ENCODE results near the gene SLC37A3.
"Not testable (repeated sequence)": the region's sequence is repeated elsewhere in the genome, so short reads cannot be mapped to it uniquely, and the experiment has no call there.

DNA sequence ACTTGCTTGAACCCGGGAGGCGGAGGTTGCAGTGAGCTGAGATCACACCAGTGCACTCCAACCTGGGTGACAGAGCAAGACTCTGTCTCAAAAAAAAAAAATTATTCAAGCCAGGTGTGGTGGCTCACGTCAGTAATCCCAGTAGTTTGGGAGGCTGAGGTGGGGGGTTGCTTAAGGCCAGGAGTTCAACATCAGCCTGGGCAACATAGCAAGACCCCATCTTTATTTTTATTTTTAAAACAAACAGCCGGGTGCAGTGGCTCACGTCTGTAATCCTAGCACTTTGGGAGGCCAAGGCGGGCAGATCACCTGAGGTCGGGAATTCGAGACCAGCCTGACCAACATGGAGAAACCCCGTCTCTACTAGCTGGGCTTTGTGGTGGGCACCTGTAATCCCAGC lies 17.5 kb upstream of the SLC37A3 start:
- TF ChIP-seq, protein P1, sequence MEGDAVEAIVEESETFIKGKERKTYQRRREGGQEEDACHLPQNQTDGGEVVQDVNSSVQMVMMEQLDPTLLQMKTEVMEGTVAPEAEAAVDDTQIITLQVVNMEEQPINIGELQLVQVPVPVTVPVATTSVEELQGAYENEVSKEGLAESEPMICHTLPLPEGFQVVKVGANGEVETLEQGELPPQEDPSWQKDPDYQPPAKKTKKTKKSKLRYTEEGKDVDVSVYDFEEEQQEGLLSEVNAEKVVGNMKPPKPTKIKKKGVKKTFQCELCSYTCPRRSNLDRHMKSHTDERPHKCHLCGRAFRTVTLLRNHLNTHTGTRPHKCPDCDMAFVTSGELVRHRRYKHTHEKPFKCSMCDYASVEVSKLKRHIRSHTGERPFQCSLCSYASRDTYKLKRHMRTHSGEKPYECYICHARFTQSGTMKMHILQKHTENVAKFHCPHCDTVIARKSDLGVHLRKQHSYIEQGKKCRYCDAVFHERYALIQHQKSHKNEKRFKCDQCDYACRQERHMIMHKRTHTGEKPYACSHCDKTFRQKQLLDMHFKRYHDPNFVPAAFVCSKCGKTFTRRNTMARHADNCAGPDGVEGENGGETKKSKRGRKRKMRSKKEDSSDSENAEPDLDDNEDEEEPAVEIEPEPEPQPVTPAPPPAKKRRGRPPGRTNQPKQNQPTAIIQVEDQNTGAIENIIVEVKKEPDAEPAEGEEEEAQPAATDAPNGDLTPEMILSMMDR (IDR thresholded peaks at IDR 0.05), result not testable (repeated sequence)
- not testable (repeated sequence) for TF ChIP-seq POLR2A (IDR thresholded peaks at IDR 0.05)

Measured in uterus (tissue), 2 donors.